HG02981 (cell line): ENCODE measurements around the gene ADGRB3.
"Not testable (repeated sequence)": the region's sequence is repeated elsewhere in the genome, so short reads cannot be mapped to it uniquely, and the experiment has no call there.

Experiments
- ATAC-seq: cut with Tn5 transposase; IDR thresholded peaks from one replicate; pipeline ENCODE4 v1.9.1; 2021; ENCODE audit warnings: mild to moderate bottlenecking, moderate library complexity; ENCODE audit not compliant: unreplicated experiment

Gene ADGRB3

DNA sequence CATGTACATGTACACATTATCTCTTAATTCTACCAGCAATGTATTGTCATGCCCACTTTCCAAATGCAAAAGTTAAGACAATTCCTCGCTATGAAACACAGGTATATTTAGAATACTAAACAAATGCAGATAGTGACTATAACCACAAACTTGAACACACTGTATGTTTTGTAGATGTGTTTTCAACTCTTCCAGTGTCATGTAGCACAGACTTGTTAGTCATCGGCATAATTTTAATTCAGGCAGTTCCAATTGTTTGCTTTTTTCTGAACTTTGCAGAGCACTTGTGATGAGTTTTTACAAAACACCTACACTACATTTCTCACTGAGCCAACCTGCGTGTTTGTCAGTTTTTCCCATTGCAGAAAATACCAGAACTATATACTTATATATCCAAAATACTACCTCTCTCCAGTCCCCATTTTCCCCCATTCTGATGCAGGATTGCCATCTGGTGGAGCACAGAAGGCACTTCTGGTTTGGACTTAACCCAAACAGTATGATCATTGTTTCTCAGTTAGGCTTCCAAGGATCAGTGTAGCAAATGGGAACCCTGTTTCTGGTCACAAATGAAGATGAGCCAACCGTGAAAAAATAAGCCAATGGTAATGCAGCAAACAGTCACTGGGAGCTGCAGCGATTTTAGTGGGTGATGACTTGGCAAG, 143.4 kb downstream of the ADGRB3 start:
- no peak for ATAC-seq

DNA sequence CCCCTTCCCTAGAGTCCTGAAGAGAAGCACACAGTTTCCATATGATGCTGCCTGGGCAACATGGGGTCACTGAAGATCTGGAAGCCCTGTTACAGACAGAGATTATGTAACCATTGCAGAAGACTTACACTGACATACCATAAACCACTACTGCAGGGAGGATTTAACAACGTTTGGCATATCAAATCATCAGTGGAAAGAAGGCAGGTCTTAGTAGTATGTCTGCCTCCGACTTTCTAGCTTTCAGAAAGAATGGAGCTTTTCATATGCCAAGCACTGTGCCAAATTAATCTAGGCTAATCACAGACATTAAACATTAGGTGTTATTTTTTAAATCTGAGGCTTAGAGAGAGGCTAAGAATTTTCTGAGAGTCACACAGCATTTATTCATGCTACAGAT, 144.3 kb downstream of the ADGRB3 start:
- ATAC-seq = no peak

DNA sequence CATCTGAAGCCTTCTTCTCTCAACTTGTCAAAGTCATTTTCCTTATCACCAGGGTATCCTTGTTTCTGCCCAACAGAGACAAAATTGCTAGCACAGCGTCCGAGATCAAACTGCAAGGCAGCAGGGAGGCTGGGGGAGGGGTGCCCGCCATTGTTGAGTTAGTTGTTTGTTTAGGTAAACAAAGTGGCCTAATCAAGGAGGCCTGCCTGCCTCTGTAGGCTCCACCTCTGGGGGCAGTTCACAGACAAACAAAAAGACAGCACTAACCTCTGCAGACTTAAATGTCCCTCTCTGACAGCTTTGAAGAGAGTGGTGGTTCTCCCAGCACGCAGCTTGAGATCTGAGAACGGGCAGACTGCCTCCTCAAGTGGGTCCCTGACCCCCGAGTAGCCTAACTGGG, 155.0 kb downstream of the ADGRB3 start:
- not testable (repeated sequence) for ATAC-seq

DNA sequence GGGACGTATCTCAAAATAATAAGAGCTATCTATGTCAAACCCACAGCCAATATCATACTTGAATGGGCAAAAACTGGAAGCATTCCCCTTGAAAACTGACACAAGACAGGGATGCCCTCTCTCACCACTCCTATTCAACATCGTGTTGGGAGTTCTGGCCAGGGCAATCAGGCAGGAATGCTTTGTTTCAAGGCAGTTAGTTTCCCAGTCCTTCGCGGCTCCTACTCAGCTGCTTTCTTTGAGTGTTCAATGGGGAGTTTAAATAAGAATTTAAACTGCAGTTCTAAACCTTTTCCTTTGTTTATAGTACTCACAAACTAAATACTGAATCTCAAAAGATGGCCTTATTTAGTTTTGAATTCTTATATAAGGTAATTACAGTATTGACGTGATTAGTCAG, 179.9 kb downstream of the ADGRB3 start:
- ATAC-seq = not testable (repeated sequence)

DNA sequence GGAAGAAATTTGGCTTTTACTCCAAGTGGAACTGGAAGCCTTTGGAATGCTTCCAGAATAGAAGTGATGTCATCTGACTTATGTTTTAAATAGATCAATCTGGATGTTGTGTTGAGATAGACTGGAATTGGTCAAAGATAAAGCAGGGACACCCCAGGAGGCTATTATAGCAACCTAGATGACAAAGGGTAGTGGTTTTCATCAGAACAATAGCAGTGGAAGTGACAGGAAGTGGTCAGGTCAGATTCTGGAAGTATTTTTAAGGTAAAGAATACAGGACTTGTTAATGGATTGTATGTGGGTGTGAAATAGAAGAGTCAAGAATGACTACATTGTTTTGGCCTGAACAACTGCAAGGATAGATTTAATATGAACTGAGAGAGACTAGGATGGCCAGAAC, 191.4 kb downstream of the ADGRB3 start:
- ATAC-seq = no peak

DNA sequence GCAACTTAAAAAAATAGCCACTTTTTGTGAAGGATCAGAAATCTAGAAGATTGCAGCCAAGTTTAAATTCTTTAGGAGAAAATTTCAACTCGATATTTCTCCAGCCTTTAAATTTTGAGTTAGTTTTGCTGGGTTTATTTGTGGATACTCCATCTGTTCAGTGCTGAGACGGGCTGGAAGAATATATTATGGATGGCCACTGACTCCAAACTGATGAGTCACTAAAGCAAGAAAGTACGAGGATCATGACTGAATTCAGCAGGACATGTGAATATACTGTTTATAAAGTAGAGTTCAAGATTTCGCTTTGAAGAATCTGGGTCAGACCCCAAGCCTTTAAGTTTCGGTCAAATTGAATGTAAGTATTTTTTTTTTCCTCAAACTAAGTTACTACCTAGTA, 199.5 kb downstream of the ADGRB3 start:
- no peak for ATAC-seq

DNA sequence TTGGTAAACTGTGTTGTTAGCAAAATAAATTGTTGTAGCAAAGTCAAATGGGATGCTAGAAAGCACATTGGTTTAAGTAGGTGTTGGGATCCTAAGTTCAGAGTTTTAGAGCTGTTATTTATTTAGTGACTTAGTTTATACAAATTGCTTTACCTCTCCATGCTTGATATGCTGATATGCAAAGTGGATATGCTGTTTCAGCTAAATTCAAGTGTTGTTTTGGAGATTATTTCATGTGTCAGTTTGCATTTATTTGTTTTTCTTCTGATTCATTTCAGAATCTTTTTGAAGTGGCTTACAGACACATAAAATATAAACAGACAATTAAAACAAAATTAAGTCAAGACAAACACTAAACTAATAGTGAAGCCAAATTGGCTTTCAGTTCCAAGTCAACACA, 203.5 kb downstream of the ADGRB3 start:
- ATAC-seq = no peak

DNA sequence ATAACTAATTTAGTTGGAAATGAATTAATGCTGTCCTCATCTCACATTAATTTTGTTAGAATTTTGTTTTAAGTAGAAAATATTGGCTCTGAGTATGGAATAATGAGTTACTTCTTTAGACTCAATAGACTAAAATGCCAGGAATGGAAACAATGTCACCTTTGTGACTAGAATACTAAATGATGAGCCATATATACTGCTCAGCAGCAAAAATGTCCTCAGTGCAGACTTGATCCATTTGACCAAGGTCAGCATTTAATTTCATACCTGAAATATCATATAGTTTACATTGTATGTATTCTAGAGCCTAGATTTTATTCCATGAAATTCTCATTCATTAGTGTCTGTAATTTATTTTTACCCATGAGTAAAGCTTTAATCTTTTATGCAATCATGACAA, 217.7 kb downstream of the ADGRB3 start:
- ATAC-seq = no peak

DNA sequence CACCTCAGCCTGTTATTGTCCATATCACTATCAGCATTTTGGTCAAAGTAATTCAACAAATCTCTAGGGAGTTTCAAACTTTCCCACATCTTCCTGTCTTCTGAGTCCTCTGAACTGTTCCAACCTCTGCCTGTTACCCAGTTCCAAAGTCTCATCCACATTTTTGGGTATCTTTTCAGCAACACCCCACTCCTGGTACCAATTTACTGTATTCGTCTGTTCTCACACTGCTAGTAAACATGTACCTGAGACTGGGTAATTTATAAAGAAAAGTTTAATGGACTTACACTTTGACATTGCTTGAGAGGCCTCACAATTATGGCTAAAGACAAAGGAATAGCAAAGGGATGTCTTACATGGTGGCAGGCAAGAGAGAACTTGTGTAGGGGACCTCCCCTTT, 224.2 kb downstream of the ADGRB3 start:
- ATAC-seq = no peak

DNA sequence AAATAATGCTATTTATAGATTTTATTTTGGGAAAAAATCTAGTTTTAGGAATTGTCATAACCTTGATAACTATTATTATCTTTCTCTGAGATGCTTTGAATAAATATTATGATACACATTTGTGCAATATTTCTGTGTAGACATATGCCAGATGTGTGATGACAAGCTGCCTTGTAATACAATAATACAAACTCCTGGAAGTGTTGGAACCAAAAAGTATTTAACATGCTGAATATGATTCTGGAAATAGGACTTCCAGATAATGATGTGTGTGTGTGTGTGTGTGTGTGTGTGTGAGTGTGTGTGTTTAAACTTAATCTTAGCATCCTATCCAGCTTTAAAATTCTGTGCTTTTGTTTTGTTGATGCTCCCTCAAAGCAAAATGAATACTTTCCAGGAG, 233.6 kb downstream of the ADGRB3 start:
- ATAC-seq = no peak

DNA sequence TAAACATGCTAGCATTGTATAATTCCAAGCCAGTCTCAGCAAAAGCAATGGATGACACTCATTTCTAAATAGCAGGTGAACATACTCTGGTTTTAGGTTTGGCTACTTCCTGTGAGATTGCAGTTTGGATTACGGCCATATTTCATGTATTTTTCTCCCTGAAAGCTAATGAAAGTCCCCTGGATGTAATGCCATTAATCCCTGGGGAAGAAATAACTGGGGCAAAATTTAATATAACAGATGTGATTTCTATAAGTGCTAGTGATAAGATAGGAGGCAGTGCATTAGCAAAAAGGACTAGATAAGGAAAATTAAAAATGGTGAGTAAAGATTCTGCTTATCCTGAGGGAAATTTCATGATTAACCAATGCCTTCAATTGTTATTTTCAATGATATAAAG, 238.2 kb downstream of the ADGRB3 start:
- ATAC-seq = no peak

DNA sequence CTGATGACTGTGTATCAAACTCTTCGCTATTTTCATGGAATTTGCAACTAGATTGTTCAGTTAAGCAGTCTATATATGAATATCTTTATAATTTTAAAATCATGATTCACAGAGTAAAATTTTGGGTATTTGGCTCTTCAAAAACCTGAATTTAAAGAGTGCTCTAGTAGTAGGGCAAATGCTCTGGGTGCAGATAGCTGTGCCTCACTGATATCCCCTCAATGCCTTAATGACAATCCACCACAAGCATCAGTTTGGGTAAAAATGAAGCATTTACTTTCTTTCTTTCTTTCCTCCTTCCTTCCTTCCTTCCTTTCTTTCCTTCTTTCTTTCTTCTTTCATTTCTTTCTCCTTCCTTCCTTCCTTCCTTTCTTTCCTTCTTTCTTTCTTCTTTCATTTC, 239.7 kb downstream of the ADGRB3 start:
- ATAC-seq = no peak

DNA sequence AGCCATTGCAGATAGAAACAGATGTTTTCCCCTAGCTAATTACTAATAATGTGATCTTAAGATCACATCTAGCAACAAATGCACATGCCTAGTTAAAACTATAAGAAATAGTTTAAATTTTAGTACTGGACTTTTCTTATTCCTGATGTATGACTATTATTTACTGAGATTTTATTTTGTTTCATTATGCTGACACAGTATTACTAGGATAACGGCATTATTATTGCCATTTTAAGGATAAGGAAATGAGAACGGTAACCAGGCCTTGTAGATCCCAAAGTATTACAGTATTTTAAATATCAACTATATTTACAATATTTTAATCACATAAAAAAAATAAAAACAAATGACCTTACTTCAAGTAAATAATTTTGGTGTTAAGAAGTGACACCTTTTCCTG, 240.3 kb downstream of the ADGRB3 start:
- no peak for ATAC-seq

DNA sequence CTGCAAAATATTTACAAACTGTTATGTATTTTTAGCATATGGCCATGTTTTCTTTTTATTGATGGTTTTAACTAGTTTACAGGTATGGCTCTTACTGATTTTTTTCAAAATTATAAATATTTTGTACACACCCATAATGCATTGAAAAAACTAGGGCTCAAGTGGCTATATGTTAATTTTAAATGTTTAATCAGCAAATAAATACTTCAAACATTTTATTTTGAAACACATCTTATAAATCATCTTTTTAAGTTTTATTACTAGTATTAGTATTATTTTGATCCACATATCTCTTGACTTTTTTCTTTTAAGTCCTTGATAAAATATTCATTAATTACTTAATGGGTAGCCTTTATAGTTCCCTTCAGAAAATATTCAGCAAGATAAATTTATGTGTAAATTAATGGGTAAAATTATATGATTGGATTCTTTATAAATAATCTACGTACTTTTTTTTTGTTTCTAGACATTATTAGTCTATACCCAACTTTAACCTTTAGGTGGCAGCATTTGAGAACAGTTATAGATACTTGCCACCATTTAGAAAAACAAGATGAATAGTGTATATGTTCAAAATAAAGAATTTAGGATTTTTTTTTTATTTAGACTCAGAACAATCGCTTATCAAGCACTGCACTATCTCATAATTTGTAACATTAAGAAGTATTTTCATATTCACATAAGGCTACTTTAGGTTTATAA, 241.9 kb downstream of the ADGRB3 start:
- ATAC-seq = no peak

DNA sequence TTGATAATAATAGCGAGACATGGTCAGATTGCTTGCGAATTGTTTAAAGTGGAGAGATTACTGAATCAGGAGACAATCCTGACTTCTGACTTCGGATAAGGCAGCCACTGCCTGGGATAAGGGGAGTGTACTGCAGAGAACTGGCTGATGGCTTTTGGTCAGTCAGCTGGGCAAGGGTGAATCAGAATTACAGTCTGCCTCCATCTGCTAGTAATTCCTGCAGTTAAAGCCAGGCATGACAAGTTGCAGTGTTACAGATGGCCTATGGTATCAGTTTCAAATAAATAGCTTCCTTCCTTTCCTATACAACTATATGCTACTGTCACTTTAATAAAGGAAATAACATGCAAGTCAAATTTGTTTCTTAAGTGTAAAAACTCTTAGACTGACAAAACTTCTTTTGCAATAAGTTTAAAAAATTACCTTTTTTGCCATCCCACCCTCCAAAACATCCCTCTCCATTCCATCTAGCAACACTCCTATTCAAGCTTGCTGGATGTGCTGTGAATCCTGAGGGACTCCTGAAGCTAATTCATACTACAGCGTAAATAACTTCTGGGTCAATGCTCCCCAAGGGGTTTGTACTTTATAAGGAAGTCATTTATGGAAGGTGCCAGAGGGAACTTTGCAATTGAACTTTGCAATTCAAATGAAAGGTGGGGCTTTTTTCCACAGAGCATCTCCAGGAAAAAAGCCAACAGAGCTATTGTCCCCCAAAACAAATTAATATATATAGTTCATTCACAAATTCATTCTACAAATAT, 245.2 kb downstream of the ADGRB3 start:
- ATAC-seq = no peak

DNA sequence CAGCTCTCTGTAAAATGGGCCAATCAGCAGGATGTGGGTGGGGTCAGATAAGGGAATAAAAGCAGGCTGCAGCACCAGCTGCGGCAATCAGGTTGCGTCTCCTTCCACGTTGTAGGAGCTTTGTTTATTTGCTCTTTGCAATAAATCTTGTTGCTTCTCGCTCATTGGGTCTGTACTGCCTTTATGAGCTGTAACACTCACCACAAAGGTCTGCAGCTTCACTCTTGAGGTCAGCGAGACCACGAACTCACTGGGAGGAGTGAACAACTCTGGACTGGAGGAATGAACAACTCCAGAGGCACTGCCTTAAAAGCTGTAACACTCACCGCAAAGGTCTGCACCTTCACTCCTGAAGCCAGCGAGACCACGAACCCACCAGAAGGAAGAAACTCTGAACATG, 248.2 kb downstream of the ADGRB3 start:
- not testable (repeated sequence) for ATAC-seq

DNA sequence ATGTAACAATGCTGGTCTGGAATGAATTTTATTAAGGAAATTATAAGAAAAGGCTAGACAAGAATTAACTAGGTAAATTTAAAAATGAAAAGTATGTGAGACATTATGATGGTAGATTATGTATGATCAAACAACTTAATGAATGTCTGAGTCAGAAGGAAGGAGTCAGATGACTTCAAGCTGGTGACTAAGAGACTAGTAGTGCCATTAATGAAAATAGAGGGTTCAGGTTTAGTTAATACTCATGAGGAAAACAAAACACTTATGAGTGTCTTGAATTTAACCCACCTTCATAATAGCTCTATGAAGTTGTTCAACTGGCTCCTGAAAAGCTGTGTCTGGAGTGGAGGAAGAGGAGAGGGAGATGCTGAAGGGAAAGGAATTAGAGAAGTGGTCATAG, 256.3 kb downstream of the ADGRB3 start:
- no peak for ATAC-seq

DNA sequence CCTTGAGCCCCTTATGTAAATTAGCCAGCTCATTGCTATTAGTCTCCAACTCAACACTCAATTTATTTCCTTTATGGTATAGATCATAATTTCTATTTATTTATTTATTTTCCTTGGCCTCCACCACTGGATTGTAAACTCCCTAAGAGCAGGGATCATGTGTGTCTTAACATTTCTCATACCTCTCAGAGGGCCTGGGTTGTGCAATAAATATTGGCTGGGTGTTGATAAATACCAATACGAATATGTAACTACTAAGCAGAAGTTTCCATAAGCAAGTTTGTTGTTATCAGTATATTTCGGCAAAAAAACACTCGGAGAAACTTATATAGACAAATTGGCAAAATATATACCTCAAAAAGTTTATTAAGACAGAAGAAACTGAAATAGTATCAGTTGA, 257.4 kb downstream of the ADGRB3 start:
- ATAC-seq = no peak

DNA sequence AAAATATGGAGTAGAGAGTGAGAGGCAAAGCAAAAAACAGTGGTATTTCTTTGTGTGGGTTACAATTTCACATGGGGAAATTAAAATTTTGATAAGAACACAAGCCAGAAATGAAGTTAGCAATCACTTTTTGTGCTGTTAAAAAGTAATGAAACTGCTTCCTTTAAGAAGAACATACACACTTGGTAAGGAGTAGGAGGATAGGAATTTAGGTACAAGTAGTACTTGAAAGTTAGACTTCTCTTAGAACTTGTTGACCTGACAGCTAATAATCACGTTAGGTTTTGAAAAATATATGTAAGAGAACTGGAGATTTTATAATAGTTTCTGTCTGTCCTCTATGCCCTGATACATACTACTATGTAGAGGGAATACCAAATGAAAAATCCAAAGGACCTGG, 260.8 kb downstream of the ADGRB3 start:
- ATAC-seq = no peak

DNA sequence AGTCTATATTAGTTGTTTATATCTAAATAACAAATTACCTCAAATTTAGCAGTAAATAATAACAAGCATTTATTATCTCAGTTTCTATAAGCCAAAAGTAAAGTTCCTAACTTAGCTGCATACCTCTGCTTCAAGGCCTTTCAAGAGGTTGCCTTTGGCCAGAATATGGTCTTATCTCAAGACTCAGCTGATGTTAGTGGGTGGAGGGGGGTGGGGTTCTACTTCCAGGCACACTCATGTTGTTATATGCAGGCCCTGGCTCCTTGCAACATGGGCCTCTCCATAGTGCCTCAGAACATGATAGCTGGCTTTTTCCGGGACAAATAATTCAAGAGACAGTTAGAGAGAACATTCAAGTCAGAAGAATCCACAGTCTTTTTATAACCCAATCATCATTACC, 266.0 kb downstream of the ADGRB3 start:
- ATAC-seq = no peak

DNA sequence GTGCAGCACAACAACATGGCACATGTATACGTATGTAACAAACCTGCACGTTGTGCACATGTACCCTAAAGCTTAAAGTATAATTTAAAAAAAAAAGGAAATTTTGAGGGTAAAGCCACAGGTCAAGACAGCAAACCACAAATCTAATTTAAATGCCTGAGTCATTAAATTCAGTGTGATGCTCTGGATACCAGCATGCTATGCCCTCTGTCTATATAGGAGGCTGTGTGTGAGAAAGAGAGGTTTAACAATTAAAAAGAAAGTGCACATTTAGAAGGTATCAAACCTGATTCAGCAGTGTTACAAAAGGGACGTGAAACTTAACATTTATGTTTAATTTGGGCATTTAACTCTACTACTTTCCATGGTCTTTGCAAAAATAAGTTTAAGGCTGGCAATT, 276.3 kb downstream of the ADGRB3 start:
- no peak for ATAC-seq

DNA sequence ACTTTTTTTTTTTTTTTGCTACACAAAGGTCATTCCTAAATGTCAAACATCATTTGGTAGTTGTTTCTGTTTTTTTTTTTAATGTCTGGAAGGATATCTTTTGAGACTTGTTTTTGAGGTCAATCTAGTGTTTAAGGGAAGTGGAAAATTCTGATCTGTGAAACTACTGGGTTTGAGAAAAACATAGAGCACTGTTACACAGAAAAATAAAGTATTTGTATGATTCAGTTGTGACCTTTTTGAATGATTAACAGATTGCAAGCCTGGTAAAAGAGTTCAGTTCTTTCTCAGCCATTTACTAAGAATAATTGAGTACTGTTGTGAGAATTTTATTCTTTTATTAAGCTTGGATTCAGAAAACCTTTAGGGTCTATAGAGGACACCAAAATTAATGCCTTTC, 276.7 kb downstream of the ADGRB3 start:
- ATAC-seq = no peak
